ENCODE measurements around the gene KLHL41. TPM values are rescaled to one million over a fixed set of nuclear protein-coding genes. Genes with fewer than 3 reads are reported as not detected.

KLHL41 gene
- total and polyA plus RNA-seq, 10 of the 15 experiments (the other 5 are each of a cell fraction or from before 2014, with no cell fraction given) = 0.03 to 0.38 (median 0.10) TPM; not detected in 3

GRCh38 chr2:169485650-169486138 lies 23.8 kb upstream of the KLHL41 start:
- H2AFZ ChIP-seq (ENCODE audit: control insufficient read depth, low read depth, low read length) = no peak overlapping the region
- no peak overlapping the region for H3K27ac ChIP-seq (ENCODE audit: control insufficient read depth, insufficient read depth)
- H3K9ac ChIP-seq (ENCODE audit: control insufficient read depth, insufficient read depth, low read length) = no peak overlapping the region
- intact Hi-C loops (cut with micrococcal nuclease; ENCODE audit: unreplicated experiment) (no loop called here), in situ Hi-C loops (cut with MboI) (no loop called here)
- no peak overlapping the region for H3K4me3 ChIP-seq
- H3K4me1 ChIP-seq (ENCODE audit: control insufficient read depth, insufficient read depth, low read length) = no peaks in the 10 kb centered on the region
- DNase-seq (ENCODE audit: low read depth, low spot score) = no peak
- no peak overlapping the region for H3K4me2 ChIP-seq (ENCODE audit: control insufficient read depth, insufficient read depth)
- ChIA-PET POLR2A (no interaction called here), SMC1A (ENCODE audit: uncharacterized antibody, unreplicated experiment) (no interaction called here), CTCF (no interaction called here), RAD21 (ENCODE audit: unreplicated experiment) (no interaction called here)
- no peaks in the 10 kb centered on the region for H4K20me1 ChIP-seq (ENCODE audit: control insufficient read depth, insufficient read depth)
- ATAC-seq = no peak
- no peaks in the 10 kb centered on the region for H3K36me3 ChIP-seq (ENCODE audit: control insufficient read depth in 2 of 2, insufficient read depth in 2 of 2, low read length in 1 of 2)
- H3K27me3 ChIP-seq (replicated peaks in 1 of 2; ENCODE audit: control insufficient read depth in 2 of 2, insufficient read depth in 2 of 2, low read length in 1 of 2) = no peaks in the 10 kb centered on the region
- BruUV-seq (replicated peaks) = no TSS peak
- no peaks in the 10 kb centered on the region for H3K79me2 ChIP-seq (ENCODE audit: control insufficient read depth, insufficient read depth, low read length)
- H3K9me3 ChIP-seq (replicated peaks; ENCODE audit: control insufficient read depth, insufficient read depth, low read length) = no peaks in the 10 kb centered on the region; the same call in 2 of the 3 replicates
- TF ChIP-seq SMC3 (IDR thresholded peaks at IDR 0.05; ENCODE audit: borderline replicate concordance, low read length) (no peak), BMI1 (IDR thresholded peaks at IDR 0.05; ENCODE audit: borderline replicate concordance) (no peak), ZNF384 (IDR thresholded peaks at IDR 0.05; ENCODE audit: borderline replicate concordance, low read depth, low read length) (no peak), GABPA (IDR thresholded peaks at IDR 0.05; ENCODE audit: low read depth) (no peak), TAF1 (IDR thresholded peaks at IDR 0.05; ENCODE audit: borderline replicate concordance, low read depth, low read length) (no peak), CREM (IDR thresholded peaks at IDR 0.05; ENCODE audit: low read depth) (no peak), KAT2A (conservative IDR thresholded peaks at IDR 0.05; ENCODE audit: control insufficient read depth, low read depth, low read length) (no peak), ATF2 (IDR thresholded peaks at IDR 0.05; ENCODE audit: low read length) (no peak), MEF2B (IDR thresholded peaks at IDR 0.05; ENCODE audit: partially characterized antibody, poor library complexity, severe bottlenecking) (no peak), NR2C2 (IDR thresholded peaks at IDR 0.05; ENCODE audit: borderline replicate concordance, control insufficient read depth, insufficient read length, low read depth) (no peak)
- WGBS (ENCODE audit: insufficient coverage, insufficient replicate concordance, low lambda C conversion rate, missing lambda C conversion rate) = 89% methylated on average over 1 of the region's 1 CpG
- no peak for FAIRE-seq

All from GM12878 (cell line).